ELF-1 (cell line): ENCODE measurements around the gene NUDT16L1.
"Not testable (repeated sequence)": the region's sequence is repeated elsewhere in the genome, so short reads cannot be mapped to it uniquely, and the experiment has no call there.

Source experiments
- DNase-seq: peaks from one replicate; pipeline ENCODE4 v3.0.0-alpha.2; 2016; ENCODE audit warnings: low read depth, low spot score

The NUDT16L1 gene

GRCh38 chr16:4713663-4714501 lies 20.5 kb downstream of the NUDT16L1 start:
- DNase-seq = no peak

GRCh38 chr16:4714996-4715395 lies 21.6 kb downstream of the NUDT16L1 start:
- no peak for DNase-seq

GRCh38 chr16:4718466-4718865 lies 25.1 kb downstream of the NUDT16L1 start:
- no peak for DNase-seq

GRCh38 chr16:4723071-4723767 lies 29.9 kb downstream of the NUDT16L1 start:
- no peak for DNase-seq

- no peak for DNase-seq
These were observed 31.4 kb downstream of the NUDT16L1 start for GRCh38 chr16:4724661-4725270.

GRCh38 chr16:4726616-4727015 lies 33.3 kb downstream of the NUDT16L1 start:
- DNase-seq = no peak

GRCh38 chr16:4728676-4729075 lies 35.3 kb downstream of the NUDT16L1 start:
- DNase-seq = no peak

- no peak for DNase-seq
These were observed 36.5 kb downstream of the NUDT16L1 start for GRCh38 chr16:4729876-4730275.

- no peak for DNase-seq
These were observed 39.9 kb downstream of the NUDT16L1 start for GRCh38 chr16:4733211-4733742.

- no peak for DNase-seq
These were observed 40.3 kb downstream of the NUDT16L1 start for GRCh38 chr16:4733747-4734062.

GRCh38 chr16:4734063-4734729 lies 40.8 kb downstream of the NUDT16L1 start, which contains the start of the genes ANKS3 and DNAAF8:
Gene ANKS3, minus strand, starts transcription at chr16:4734271. Its CDS starts 4,122 bp downstream, at chr16:4730149.
Gene DNAAF8, plus strand, starts transcription at chr16:4734537. Its CDS starts 1,978 bp downstream, at chr16:4736515.
- DNase-seq = peak; percentile 98

- DNase-seq = peak; percentile 80
These were observed 41.6 kb downstream of the NUDT16L1 start for GRCh38 chr16:4734730-4735535.

- no peak for DNase-seq
These were observed 43.2 kb downstream of the NUDT16L1 start for GRCh38 chr16:4736546-4736945.

- peak; percentile 78 for DNase-seq
These were observed 44.2 kb downstream of the NUDT16L1 start for GRCh38 chr16:4737545-4737944.

GRCh38 chr16:4738370-4738769 lies 45.0 kb downstream of the NUDT16L1 start:
- DNase-seq = not testable (repeated sequence)

- DNase-seq = peak; percentile 15
These were observed 50.0 kb downstream of the NUDT16L1 start for GRCh38 chr16:4743226-4743878.

GRCh38 chr16:4744555-4745273 lies 51.4 kb downstream of the NUDT16L1 start:
- DNase-seq = peak; percentile 22

- DNase-seq = peak; percentile 47
These were observed 51.9 kb downstream of the NUDT16L1 start for GRCh38 chr16:4745274-4745569.
